ENCODE measurements around the gene CELF4. TPM values are rescaled to one million over a fixed set of nuclear protein-coding genes. Genes with fewer than 3 reads are reported as not detected.
A peak's percentile ranks its signal among the peaks of the same experiment; 100 is the strongest.

CELF4 gene
- polyA plus RNA-seq, 5 donors, result 7.1 to 8.8 (median 8.5) TPM

DNA sequence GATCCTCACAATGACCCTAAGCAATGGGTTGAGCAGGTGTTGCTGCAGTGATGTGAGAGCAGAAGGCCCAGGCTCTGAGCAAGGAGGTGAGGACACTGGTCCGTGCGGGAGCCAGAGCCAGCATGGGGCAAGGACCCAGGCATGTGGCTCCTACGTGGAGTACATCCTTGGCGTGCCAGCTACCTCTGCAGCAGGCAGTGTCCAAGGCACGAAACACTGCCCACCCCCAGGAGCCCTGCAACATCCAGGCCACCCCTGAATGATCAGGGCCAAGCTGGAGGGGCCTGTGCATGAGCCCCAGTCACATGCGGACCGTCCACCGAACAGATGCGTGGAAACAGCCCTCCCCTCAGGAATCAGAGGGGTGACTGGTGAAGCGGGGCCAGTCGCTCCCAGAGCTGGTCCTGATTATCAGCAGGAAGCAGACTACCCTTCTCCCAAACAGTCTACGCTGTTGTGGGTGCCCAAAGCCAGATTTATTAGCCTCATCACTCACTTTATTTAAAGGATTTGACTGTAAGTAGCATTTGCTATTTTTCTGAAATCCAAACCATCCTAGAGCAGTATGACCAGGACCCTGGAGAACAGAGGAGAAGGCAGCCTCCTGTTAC is 16.8 kb downstream of the CELF4 start:
- DNase-seq, result no peak

DNA sequence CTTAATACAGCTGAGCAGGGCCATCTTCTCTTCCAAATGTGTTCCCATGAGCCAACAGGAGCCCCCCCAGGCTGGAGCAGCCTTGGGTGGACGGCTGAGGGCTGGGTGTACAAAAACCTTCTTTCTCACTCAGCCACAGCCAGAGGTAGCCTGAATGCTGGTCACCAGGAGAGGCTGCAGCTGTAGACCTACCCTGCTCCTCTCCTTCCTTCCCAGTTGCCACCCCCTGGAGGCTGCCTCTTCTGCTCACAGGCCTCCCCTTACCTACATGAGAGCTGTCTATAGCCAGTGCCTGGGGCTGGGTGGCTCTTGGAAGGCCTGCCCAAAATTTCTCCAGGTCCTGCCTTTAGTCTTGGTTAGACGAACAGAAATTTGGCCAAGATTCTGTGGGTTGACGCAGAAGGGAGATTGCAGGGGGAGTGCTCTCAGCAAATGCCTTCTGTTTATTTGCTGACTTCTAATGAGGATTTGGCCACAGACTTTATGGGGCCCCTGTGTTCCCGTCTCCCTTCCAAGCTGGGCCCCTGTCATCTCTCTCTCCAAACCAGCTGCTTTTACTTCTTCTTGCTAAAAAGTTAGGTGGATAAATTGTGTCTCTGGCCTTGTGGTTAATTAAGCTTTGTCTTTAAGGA is 18.3 kb downstream of the CELF4 start:
- DNase-seq, result peak in 1 of 2 donors; percentile 33

DNA sequence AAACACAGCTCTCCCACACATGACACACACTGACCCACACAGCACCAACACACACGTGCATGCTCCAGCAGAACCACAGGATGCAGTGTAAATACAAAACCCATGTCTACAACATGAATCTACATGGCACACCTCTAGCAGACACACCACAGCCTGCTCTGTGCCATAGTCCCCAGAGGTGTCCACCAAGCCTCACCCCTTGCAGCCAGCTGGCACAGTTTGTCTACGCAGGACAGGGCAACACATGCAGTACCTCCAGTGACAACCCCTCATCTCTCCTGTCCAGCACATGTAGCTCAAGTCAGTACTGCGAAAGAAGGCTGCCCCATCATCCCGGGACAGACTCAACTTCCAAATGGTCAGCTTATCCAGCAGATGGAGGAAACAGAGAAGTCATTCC is 18.9 kb downstream of the CELF4 start:
- no peak for DNase-seq

GRCh38 chr18:37546272-37546537 is 19.4 kb downstream of the CELF4 start:
- DNase-seq, result no peak

DNA sequence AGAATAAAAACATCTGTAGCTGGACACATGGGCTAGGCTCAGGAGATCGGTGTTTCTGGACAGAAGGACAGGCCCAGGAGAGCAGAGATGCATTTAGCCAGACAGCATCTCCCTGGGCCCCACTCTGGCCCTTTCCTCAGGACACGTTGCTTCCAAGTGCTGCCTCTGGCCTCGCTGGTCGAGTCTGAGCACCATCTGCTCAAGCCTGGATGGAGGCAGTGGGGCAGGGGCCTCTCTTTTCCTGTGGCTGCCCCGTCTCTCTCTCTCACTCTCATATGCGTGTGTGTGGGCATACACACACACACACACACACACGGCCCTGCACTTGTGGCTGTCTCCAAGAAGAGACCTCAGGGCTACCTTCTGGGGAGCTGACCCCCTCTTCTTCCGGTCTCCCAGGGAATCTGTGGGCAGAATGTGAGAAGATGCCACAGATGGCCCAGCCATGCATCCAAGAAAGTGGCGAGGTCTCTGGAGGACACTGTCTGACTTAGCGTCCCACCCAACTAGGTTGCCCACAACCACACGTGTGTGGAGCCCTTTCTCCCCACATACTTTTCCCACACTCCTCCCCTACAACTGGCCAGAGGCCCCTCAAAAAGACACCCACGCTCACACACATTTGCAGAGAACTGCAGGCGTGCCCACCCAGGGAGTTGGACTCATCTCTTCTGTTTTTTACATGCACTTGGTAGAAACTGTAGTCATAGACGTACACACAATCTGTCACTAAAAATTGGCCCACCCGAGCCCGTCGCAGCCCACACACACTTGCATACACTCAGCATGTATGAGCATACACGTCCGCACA is 19.9 kb downstream of the CELF4 start:
- DNase-seq, result no peak

- no peak for DNase-seq
Measured at GRCh38 chr18:37544713-37545112, 20.9 kb downstream of the CELF4 start.

DNA sequence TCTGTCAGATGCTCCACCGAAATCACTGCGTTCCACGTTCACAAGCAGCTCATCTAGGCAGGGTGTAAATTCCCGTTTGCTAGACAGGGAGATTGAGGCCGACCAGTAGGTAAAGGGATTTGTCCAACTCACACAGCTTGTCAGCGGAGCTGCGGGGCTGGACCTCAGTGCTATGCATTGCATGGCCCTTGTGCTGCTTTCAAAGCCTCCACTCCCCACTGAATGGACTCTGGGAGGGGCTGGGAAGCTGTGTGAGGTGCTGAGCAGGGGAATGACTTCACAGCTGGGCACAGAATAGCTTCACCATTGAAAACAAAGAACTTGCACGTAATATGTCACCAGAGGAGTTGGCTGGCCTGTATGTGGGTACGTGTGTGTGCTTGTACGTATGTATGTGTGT is 21.4 kb downstream of the CELF4 start:
- DNase-seq, result no peak

GRCh38 chr18:37543321-37543720 is 22.3 kb downstream of the CELF4 start:
- DNase-seq, result no peak

DNA sequence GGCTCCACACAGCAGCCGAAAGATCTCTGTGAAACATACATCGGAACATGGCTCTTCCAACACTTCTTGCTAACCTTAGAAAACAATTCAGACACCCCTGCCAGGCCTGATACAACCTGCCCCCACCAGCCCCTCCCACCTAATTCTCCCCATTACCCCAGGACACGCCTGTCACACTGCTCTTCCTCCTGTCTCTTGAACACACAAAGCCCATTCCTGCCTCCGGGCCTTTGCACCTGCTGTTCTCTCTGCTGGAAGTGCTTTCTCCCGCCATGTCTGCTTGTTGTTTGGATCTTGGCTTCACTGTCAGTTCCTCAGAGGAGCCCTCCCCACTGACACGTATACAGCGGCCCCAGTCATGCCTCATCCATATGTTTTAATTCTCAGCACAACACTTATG is 24.1 kb downstream of the CELF4 start:
- DNase-seq, result no peak

DNA sequence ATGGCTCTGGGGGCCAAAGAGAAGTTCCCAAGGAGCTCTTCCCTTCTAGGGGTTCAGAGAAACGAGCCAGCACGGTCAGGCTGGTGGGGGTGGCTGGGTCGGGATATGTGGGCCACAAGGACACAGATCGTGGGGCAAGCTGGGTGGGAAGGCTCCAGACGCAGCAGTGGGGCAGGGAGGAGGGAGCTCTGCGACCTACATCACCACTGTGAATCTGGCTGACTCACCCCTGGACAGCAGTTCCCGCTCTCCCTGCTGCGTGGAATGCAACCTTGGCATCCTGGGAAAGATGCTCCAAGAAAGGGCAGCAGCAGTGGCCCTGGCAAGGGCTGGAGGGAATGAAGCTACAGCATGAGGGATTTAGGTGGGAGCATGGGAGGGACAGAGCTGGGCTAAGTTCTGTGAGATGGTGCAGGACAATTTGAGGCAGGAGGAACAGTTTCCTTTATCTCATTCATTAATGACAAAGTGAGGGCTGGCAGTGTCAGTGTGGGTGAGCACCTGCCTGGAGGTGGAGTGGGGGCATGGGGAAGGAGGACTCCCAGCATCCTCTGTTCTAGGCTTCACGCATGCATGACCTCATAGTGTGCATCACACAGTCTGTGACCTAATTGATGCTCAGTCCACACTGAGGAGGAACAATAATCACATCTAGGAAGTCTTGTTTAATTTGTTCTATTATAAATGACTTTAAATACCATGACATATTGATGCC is 25.0 kb downstream of the CELF4 start:
- no peak for DNase-seq

GRCh38 chr18:37539236-37539635 is 26.4 kb downstream of the CELF4 start:
- no peak for DNase-seq

DNA sequence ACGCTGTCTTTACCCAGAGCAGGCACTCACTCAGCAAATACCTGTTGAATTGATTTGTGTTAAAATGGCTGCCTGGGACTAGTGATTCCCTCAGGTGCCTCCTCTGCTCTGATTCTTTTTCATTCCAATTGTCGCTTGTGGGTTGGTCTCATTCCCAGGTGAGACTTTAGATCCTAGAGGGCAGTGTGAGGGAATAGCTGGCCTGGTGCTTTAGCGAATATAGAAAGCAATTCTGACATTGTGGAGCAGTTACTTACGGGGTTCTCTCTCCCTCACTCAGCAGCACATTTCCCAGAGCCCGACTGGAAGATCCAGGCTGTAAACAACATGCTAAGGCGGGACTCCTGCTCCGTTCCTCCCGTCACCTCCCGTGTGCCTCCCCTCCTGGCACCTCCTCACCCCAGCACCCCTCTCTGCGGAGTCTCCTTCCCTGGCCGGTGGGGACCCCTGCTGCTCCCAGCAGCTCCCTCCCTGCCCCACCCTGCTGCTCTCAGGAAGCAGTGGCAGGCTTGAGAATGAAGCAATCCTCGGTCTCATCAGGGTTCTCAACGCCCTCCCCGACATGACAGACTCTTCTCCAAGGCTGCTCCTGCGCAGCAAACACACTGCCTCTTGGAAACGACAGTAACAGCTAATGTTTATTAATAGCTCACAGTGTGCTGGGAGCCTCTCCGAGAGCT is 26.9 kb downstream of the CELF4 start:
- no peak for DNase-seq

DNA sequence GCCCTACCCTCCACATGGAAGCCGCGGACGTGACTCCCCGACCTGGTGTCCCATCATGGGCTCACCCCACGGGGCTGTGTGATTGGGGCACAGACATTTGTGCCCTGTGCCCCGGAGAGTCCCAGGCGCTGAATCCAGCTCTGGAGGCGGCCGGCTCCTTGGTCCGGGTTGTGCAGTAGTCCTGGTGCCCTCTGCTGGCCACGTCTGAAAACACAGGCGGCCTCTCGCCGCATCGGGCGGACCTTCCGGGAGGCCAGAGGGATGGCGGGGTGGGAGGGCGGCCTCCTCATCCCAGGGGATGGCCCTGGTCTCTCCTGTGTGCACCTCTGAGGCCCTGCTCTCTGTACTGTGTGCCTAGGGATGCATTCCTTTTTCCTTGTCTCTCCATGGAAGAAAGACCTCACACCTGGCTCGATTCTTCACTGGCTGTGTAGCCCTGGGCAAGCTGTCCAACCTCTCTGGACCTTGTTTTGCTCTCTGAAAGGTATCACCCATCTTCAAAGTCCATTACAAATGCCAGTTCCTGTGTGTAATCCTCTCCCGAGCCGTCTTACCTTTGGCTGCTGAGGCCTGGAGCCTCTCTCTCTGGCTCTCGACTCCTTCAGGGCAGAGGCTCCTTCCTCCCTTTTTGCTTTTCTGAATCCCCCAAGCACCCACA is 27.6 kb downstream of the CELF4 start:
- DNase-seq, result peak; percentile 57 to 70

DNA sequence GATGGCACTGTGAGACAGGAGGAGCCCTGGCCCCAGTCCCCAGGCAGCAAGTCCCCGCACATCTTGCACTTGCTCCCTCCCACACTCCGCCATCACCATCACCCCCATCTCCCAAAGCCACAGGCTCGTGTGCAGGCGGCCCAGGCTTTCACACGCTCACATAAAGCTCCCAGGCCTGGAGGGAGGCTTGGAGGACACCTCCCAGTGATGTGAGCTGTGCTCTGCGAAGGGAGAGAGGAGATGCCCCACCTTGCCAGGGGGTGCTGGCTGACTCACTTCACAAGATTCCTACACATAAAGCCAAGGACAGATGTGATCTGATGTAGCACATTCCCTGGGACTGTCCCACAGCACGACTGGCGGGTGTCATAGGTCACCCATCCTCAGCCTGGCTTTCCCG is 28.9 kb downstream of the CELF4 start:
- no peak for DNase-seq

DNA sequence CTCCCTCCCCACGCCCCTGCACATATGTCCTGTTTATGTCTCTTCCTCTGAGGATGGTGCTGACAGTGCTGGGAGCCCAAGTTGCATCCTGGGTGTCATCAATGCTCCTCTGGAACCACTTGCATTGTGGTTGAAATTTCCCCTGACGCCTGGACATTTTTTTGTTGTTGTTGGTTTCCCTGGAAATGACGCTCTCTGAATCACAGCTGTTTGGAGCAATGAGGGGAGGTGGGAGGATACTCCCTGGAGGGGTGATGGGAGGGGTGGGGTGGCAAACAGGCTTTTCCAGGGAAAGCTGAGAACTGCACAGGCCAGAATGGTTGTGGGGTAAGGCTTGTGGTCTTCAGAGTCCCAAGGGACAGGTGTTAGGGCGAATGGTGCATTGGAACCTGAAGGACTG is 29.6 kb downstream of the CELF4 start:
- no peak for DNase-seq

- DNase-seq, result no peak
Measured at GRCh38 chr18:37534627-37535026, 31.0 kb downstream of the CELF4 start.

GRCh38 chr18:37533647-37534584 is 31.7 kb downstream of the CELF4 start:
- DNase-seq, result no peak

DNA sequence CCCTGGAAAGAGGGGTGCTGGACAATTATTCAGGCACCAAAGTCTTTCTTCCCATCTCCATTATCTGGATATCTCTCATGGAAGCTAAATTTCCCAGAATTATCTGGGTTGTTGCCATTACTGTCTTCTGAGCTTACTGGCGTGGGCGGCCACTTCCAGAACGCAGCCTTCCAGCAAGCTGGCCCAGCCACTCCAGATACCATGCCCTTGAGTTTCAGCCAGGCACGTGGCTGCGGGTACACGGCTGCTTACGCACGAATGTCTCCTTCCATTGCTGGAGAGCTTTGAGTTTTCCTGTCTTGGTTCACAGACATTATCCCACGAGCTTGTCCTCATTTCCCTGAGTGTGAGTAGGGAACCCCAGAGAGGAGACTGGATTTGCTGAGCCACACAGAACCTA is 32.7 kb downstream of the CELF4 start:
- DNase-seq, result no peak

DNA sequence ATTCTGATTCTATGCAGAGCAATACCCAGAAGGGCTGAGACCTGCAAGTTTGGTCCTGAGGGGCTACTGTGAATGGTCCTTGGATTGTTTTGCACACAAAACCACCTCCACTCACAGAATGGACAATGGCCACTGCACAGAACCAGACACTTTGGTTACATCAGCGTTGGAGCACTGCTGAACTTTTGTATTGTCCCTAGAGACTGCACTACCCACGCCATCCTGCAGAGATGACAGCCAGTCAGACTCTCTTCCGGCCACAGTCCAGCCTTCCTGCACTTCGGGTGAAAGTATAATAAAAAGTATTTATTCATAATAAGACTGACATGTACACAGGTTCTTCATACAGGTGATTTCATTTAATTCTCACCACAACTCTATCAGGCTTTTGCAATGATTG is 35.7 kb downstream of the CELF4 start:
- no peak for DNase-seq

DNA sequence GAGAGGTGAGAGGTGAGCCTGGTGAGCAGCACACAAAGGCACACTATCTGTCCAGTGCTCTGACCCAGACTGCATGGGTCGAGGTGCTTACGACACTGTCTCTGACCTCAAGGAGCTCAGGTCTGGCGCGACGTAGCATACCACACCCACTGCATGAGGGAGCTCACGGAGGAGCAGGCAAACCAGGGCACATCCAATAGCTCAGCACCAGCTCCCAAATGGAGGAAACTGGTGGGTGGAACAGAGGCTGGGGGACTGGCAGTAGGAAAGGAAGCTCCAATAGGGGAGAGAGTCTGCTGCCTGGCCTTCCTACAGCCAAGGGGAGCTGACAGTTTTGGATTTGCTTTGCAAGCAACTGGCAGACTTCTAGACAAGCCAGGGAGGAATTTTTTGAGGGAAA is 36.3 kb downstream of the CELF4 start:
- no peak for DNase-seq

DNA sequence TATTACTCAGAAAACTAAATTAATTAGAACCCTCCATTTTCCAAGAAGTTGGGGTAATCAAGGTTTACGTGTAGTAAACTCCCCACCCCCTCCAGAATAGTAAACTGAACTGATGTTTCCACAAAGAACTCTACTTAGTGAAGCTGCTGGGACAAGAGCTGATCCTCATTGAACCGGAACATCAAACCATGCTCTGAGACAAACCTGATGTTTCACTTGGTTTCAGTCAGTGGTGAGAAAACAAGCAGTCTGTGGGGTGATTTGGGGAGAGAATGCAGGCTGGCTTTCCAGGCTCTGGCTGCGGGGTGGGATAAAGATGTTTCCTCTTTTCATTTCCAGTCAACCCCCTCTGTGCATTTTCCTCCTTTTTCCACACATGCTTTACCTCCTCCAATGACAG is 38.2 kb downstream of the CELF4 start:
- no peak for DNase-seq
